AG20443 (cell line): ENCODE measurements around the gene CHMP4A.

Source experiments
- DNase-seq: peaks from one replicate; pipeline ENCODE4 v3.0.0; 2012; ENCODE audit warnings: low spot score, mixed read lengths

The CHMP4A gene

GRCh38 chr14:24178399-24179178 is 34.7 kb downstream of the CHMP4A start:
- DNase-seq, result no peak

GRCh38 chr14:24177891-24178290 is 35.4 kb downstream of the CHMP4A start:
- DNase-seq, result no peak

- DNase-seq, result no peak
Observed at GRCh38 chr14:24177041-24177825, 36.1 kb downstream of the CHMP4A start.

GRCh38 chr14:24176599-24176998 is 36.7 kb downstream of the CHMP4A start:
- no peak for DNase-seq

GRCh38 chr14:24172871-24173281 is 40.4 kb downstream of the CHMP4A start:
- DNase-seq, result no peak

- DNase-seq, result no peak
Observed at GRCh38 chr14:24172261-24172860, 40.9 kb downstream of the CHMP4A start.

- DNase-seq, result peak; percentile 16
Observed at GRCh38 chr14:24171422-24172260, 41.6 kb downstream of the CHMP4A start, which contains the start of gene REC8. Gene REC8 (plus strand): TSS chr14:24172080. CDS start chr14:24172553, 473 bp downstream.

GRCh38 chr14:24167469-24168114 is 45.7 kb downstream of the CHMP4A start:
- DNase-seq, result no peak

- DNase-seq, result no peak
Observed at GRCh38 chr14:24165785-24166184, 47.5 kb downstream of the CHMP4A start.

GRCh38 chr14:24164518-24164991 is 48.7 kb downstream of the CHMP4A start:
- DNase-seq, result no peak

GRCh38 chr14:24162093-24162492 is 51.2 kb downstream of the CHMP4A start:
- DNase-seq, result peak; percentile 47

GRCh38 chr14:24160850-24161804 is 52.2 kb downstream of the CHMP4A start, which contains the start of gene IRF9:
Gene IRF9 (plus strand): TSS chr14:24161265. CDS start chr14:24162145, 880 bp downstream.
- DNase-seq, result peak; percentile 95

- no peak for DNase-seq
Observed at GRCh38 chr14:24160499-24160849, 52.8 kb downstream of the CHMP4A start.

GRCh38 chr14:24159777-24160498 is 53.4 kb downstream of the CHMP4A start:
- no peak for DNase-seq
